Activated T-cell treated with anti-CD3 and anti-CD28 coated beads for 4 hours (primary cell): ENCODE measurements around the gene FGF1.

Source experiments
- DNase-seq: peaks from one replicate; pipeline ENCODE4 v3.0.0-alpha.2; 2020

FGF1 gene

GRCh38 chr5:142568283-142568995 is 117.5 kb downstream of the FGF1 start:
- DNase-seq: no peak

- no peak for DNase-seq
These were observed 124.3 kb downstream of the FGF1 start for GRCh38 chr5:142561486-142562097.

DNA sequence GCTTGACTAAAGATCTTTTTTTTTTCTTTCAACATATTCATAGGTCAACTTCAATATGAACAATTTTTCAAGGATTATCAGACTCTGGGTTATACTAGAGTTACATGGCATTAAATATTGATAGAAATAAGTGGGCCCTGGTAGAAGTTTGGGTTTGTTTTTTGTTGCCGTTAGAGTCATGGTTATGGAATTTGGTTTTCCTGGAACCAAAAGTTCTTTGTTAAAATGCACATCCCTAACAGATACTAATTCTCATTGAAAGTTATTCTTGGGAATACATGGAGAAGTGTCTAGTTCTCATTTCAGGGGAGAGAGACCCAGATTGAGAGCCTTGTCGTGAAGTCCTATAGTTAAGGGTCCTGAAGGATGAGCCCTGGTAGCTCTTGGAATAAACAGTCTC is 124.9 kb downstream of the FGF1 start:
- no peak for DNase-seq

GRCh38 chr5:142552107-142552506 is 133.8 kb downstream of the FGF1 start:
- no peak for DNase-seq

- no peak for DNase-seq
These were observed 134.4 kb downstream of the FGF1 start for GRCh38 chr5:142551338-142552067.

- DNase-seq: no peak
These were observed 135.4 kb downstream of the FGF1 start for GRCh38 chr5:142550471-142550870.

DNA sequence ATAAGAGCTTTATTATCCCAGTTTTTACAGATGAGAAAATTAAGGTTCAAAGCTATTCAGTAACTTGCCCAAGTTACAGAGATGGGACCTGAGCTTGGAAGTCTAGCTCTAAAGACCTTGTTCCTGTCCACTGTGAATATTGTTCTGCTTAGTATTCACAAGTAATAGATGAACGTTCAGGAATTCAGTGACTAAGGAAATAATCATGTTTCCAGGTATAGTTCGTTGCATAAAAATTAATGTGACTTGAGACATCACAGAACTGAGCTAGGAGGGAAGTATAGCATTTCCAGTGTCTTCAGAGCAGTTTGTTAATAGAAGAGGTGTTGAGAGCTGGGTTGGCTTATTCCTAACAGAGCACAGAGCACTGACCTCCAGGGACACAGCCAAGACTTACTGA is 136.1 kb downstream of the FGF1 start:
- DNase-seq: no peak

- peak; percentile 6 for DNase-seq
These were observed 137.1 kb downstream of the FGF1 start for GRCh38 chr5:142548739-142549275.

GRCh38 chr5:142547445-142548380 is 138.2 kb downstream of the FGF1 start:
- DNase-seq: no peak

DNA sequence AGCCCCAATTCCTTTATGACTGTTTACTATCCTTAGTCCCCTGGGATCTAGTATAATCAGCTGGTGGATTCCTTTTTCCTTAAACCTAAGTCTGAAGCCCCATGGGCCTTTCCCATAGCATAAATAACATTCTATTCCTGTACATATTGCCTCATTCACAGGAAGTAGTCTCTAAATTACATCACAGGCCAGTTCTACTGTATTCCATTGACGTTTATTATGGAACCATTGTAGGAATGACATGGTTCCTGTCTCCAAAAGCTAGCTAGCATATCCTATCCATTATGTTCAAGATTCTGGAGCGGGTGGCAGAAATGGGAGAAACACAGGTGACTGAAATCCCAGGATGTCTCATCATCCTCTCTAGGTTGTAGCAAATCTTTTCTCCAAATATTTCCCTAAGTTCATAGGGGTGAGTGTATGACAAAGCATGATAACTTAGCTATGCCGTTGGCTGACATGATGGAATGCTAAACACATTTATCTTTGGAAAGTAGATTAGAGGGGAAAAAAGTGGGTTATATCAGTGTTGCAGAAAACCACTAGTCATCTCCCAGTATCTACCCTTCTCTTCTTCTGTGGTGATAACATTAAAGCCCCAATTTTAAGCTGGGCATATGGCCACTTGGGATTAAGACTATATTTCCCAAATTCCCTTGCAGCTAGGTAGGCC is 140.1 kb downstream of the FGF1 start:
- DNase-seq: no peak

DNA sequence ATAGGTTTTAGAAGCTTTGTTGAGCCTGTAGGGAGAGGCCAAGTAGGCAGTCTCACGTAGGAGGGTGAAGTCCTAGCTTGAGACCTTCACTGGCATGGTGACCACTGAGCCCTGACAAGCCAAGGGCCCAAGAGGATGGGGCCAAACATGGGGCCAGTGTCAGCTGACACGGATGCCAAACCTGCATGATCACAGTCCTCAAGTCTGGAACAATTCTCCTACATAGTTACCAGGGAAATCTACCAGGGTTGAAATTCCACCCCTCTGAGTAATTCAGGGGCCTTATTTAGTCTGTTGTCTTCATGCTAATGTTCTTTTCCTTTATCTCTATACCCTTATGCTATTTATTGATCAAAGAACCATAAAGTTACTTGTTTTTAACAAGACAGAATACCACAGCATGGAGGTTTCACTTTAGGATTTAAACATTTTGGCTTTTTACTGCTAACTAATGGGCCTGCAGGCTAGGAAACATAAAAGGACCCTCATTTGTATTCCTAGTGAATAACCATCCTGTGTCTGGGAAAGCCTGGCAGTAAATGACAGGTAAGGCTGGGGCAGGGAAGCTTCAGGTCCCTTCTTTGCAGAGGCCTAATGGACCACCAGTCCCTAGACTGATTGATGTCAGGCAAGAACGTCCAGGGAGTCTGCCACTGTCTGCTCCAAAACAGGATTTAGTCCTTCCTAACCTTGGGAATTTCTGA is 140.8 kb downstream of the FGF1 start:
- DNase-seq: no peak

GRCh38 chr5:142544071-142544753 is 141.7 kb downstream of the FGF1 start:
- DNase-seq: no peak

- DNase-seq: no peak
These were observed 143.0 kb downstream of the FGF1 start for GRCh38 chr5:142542906-142543305.
